CD4-positive, alpha-beta T cell (primary cell): ENCODE results near the gene RBPJL. TPM values are rescaled to one million over a fixed set of nuclear protein-coding genes. Genes with fewer than 3 reads are reported as not detected.

Source experiments
- ATAC-seq: fragments of 200-7000 bp; cut with Tn5 transposase; one replicate; pipeline ENCODE4 v1.10.0; 2022; ENCODE audit warnings: mild to moderate bottlenecking; ENCODE audit not compliant: poor library complexity
- CTCF ChIA-PET: fragments of 350-600 bp; sonication (Branson Sonifier 250); formaldehyde crosslinking; loops from one replicate; lab custom pipeline; 2021; ENCODE audit warnings: antibody characterized with exemption, inconsistent platforms; lab: Charles Lee
- POLR2A ChIA-PET: fragments of 350-600 bp; sonication (Branson Sonifier 250); formaldehyde crosslinking; loops from one replicate; lab custom pipeline; 2021; ENCODE audit warnings: antibody characterized with exemption, inconsistent platforms; lab: Charles Lee
- DNase-seq, 14 experiments: peaks; one replicate each; pipeline ENCODE4 v3.0.0-alpha.2; 2013 to 2020; ENCODE audit warnings: mixed read lengths in 2 of 14
- H3K27ac ChIP-seq, 2 donors: one replicate each; pipeline versions ENCODE4 v1.5.1 to v1.7.0; 2013; ENCODE audit warnings: low read length in 2 of 2, low read depth in 1 of 2, mild to moderate bottlenecking in 1 of 2
- H3K27me3 ChIP-seq, 2 experiments: 1 replicate in 1 of 2; 2 replicates in 1 of 2; pipeline versions ENCODE4 v1.6.1 to v1.7.0; 2013; ENCODE audit warnings: low read length in 2 of 2, control low read depth in 1 of 2, mild to moderate bottlenecking in 1 of 2, moderate library complexity in 1 of 2; ENCODE audit not compliant: insufficient read depth in 2 of 2, control insufficient read depth in 1 of 2
- H3K36me3 ChIP-seq: one replicate; pipeline ENCODE4 v1.6.1; 2013; ENCODE audit warnings: low read length, control low read depth; ENCODE audit not compliant: insufficient read depth
- H3K4me1 ChIP-seq: one replicate; pipeline ENCODE4 v1.6.1; 2013; ENCODE audit warnings: low read length, control low read depth; ENCODE audit not compliant: insufficient read depth
- H3K4me3 ChIP-seq: one replicate; pipeline ENCODE4 v1.5.1; 2013; ENCODE audit warnings: mild to moderate bottlenecking, low read length, moderate library complexity
- H3K9me3 ChIP-seq, 2 experiments: 1 replicate in 1 of 2; 2 replicates in 1 of 2; pipeline versions ENCODE4 v1.6.1 to v1.7.0; 2013; ENCODE audit warnings: low read length in 2 of 2, mild to moderate bottlenecking in 2 of 2, control low read depth in 1 of 2, moderate library complexity in 1 of 2; ENCODE audit not compliant: control insufficient read depth in 1 of 2, insufficient read depth in 1 of 2
- H3K27ac Mint-ChIP-seq: one replicate; pipeline ENCODE4 v1.8.0; 2020; ENCODE audit warnings: mixed read lengths
- H3K27me3 Mint-ChIP-seq: one replicate; pipeline ENCODE4 v1.8.0; 2021; ENCODE audit warnings: mixed read lengths
- H3K36me3 Mint-ChIP-seq: one replicate; pipeline ENCODE4 v1.8.0; 2021; ENCODE audit warnings: low read depth, mixed read lengths
- H3K4me1 Mint-ChIP-seq: one replicate; pipeline ENCODE4 v1.8.0; 2021; ENCODE audit warnings: low read depth, mixed read lengths
- H3K4me3 Mint-ChIP-seq: one replicate; pipeline ENCODE4 v1.8.0; 2020; ENCODE audit warnings: mild to moderate bottlenecking, mixed read lengths
- H3K9me3 Mint-ChIP-seq: one replicate; pipeline ENCODE4 v1.8.0; 2020; ENCODE audit warnings: mixed read lengths
- intact Hi-C, 2 experiments: fragments of 100-400 bp; cut with DNase I in 1 of 2; cut with micrococcal nuclease in 1 of 2; formaldehyde crosslinking; loops; one replicate each; pipeline versions ENCODE4 v1.15.1 to v1.9.0; 2023 to 2025; cut with DNase I, micrococcal nuclease
- total RNA-seq, 174 experiments: library from RNA in 2 of 174; stranded (reverse) in 2 of 174; gene quantifications; one replicate each; pipeline ENCODE4 v1.2.3 and lab custom pipeline; 2021 to 2026
- TF ChIP-seq, protein P1 (sequence below): fragments of 200-600 bp; IDR thresholded peaks from one replicate; pipeline ENCODE4 v1.8.0; 2022; ENCODE audit warnings: antibody characterized with exemption, mild to moderate bottlenecking

RBPJL gene
- total RNA-seq, 2 experiments from 2014 or later: not detected

GRCh38 chr20:45258259-45258658 lies 48.4 kb upstream of the RBPJL start:
- intact Hi-C loops: no loop called here
- H3K9me3 ChIP-seq: no peaks in the 10 kb centered on the region
- Mint-ChIP-seq H3K36me3 (no peaks in the 10 kb centered on the region), H3K27ac (no peak overlapping the region), H3K9me3 (no peaks in the 10 kb centered on the region), H3K4me1 (no peaks in the 10 kb centered on the region), H3K27me3 (peaks cover 40% of the 10 kb centered on the region), H3K4me3 (no peak overlapping the region)
- no peak overlapping the region for H3K4me3 ChIP-seq
- H3K27me3 ChIP-seq: peaks cover 17 to 18% of the 10 kb centered on the region in 2 experiments
- no peak for DNase-seq
- no peak overlapping the region for H3K27ac ChIP-seq
- ChIA-PET CTCF (no interaction called here), POLR2A (no interaction called here)
- no peaks in the 10 kb centered on the region for H3K36me3 ChIP-seq
- no peaks in the 10 kb centered on the region for H3K4me1 ChIP-seq
- no peak for ATAC-seq
- TF ChIP-seq, protein P1, sequence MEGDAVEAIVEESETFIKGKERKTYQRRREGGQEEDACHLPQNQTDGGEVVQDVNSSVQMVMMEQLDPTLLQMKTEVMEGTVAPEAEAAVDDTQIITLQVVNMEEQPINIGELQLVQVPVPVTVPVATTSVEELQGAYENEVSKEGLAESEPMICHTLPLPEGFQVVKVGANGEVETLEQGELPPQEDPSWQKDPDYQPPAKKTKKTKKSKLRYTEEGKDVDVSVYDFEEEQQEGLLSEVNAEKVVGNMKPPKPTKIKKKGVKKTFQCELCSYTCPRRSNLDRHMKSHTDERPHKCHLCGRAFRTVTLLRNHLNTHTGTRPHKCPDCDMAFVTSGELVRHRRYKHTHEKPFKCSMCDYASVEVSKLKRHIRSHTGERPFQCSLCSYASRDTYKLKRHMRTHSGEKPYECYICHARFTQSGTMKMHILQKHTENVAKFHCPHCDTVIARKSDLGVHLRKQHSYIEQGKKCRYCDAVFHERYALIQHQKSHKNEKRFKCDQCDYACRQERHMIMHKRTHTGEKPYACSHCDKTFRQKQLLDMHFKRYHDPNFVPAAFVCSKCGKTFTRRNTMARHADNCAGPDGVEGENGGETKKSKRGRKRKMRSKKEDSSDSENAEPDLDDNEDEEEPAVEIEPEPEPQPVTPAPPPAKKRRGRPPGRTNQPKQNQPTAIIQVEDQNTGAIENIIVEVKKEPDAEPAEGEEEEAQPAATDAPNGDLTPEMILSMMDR: no peak

DNA sequence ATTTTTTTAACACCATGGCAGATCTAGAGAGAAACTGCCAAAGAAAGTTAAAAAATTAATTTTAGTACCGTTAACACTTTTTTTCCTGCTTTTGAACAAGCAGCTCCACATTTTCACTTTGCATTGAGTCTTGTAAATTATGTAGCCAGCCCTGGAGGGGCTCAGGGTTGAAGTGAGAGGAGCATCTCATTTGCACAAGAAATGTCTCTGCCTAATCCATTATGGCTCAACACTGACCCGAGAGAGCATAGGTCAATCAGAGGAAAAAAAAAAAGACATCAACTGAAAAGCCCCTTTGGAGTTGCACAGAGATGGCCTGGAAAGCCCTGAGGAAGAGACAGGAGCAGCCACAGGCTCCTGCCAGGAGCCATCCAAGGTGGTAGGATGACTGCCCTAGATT lies 48.0 kb upstream of the RBPJL start:
- Histone ChIP-seq H3K27ac (no peak overlapping the region), H3K4me3 (no peak overlapping the region), H3K4me1 (no peaks in the 10 kb centered on the region), H3K9me3 (no peaks in the 10 kb centered on the region), H3K36me3 (no peaks in the 10 kb centered on the region), H3K27me3 (peaks cover 13 to 14% of the 10 kb centered on the region in 2 experiments)
- H3K4me3 Mint-ChIP-seq: no peak overlapping the region
- H3K9me3 Mint-ChIP-seq: no peaks in the 10 kb centered on the region
- H3K36me3 Mint-ChIP-seq: no peaks in the 10 kb centered on the region
- no peak for ATAC-seq
- TF ChIP-seq, protein P1: no peak
- CTCF ChIA-PET: no interaction called here
- peaks cover 36% of the 10 kb centered on the region for H3K27me3 Mint-ChIP-seq
- no peak overlapping the region for H3K27ac Mint-ChIP-seq
- POLR2A ChIA-PET: no interaction called here
- intact Hi-C loops: no loop called here
- no peaks in the 10 kb centered on the region for H3K4me1 Mint-ChIP-seq
- DNase-seq: no peak

DNA sequence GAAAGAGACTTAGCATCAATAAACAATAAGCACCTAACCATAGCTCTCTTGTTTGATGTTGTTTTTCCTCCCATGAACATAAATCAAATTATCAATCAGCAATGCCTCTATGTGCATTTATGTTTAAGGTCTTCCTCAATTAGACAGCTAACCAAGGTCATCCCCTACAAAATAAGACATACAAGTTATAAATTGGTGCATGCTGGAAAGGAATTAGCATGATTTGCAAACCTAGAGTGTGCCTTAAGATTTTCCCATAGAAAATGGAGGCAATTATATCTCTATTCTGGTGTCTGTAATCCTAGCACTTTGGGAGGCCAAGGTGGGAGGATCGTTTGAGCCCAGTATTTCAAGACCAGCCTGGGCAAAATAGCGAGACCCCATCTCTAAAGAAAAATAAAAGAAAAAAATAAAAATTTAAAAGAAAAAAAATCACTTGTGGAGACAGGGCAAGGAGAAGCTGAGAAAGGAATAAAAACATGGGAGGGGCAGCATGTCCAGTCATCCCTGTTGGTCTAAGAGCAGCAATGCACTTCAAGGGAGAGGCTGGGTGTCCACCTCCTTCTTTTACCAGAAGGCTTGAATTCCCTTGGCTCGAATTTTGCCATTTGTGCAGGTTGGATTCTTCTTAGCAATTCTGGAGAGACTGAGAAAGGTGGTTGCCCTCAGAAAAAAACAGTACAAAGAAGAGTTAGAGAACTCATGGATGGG lies 42.9 kb upstream of the RBPJL start:
- TF ChIP-seq, protein P1: no peak
- no peaks in the 10 kb centered on the region for H3K4me1 ChIP-seq
- CTCF ChIA-PET: no interaction called here
- intact Hi-C loops: no loop called here
- no peaks in the 10 kb centered on the region for H3K9me3 ChIP-seq
- no peak overlapping the region for H3K4me3 Mint-ChIP-seq
- no peaks in the 10 kb centered on the region for H3K9me3 Mint-ChIP-seq
- no peaks in the 10 kb centered on the region for H3K4me1 Mint-ChIP-seq
- POLR2A ChIA-PET: no interaction called here
- peaks cover 8 to 9% of the 10 kb centered on the region in 2 experiments for H3K27me3 ChIP-seq
- no peaks in the 10 kb centered on the region for H3K36me3 Mint-ChIP-seq
- no peak overlapping the region for H3K4me3 ChIP-seq
- no peak for ATAC-seq
- no peak overlapping the region for H3K27ac ChIP-seq
- peaks cover 55% of the 10 kb centered on the region for H3K27me3 Mint-ChIP-seq
- H3K36me3 ChIP-seq: no peaks in the 10 kb centered on the region
- no peak for DNase-seq
- H3K27ac Mint-ChIP-seq: no peak overlapping the region
